Erythroblast (primary cell): ENCODE results near the gene UBTF.

Experiments
- GATA1 ChIP-seq: IDR thresholded peaks from 2 replicates; pipeline ENCODE4 v1.6.1; 2011; ENCODE audit warnings: low read depth, mild to moderate bottlenecking, control low read depth, low read length, moderate library complexity
- POLR2A ChIP-seq: IDR thresholded peaks from 2 replicates; pipeline ENCODE4 v1.6.1; 2011; ENCODE audit warnings: mild to moderate bottlenecking, low read length

GRCh38 chr17:44212507-44213402, 6.7 kb downstream of the UBTF start:
- peak; percentile 56 for TF ChIP-seq POLR2A
- no peak for TF ChIP-seq GATA1
